NCI-H187 (cell line): ENCODE measurements around the gene EFCAB9.
"Not testable (repeated sequence)": the region's sequence is repeated elsewhere in the genome, so short reads cannot be mapped to it uniquely, and the experiment has no call there.

Experiments
- DNase-seq, 2 experiments: peaks; one replicate each; lab custom pipeline; 2025; lab: John Stamatoyannopoulos, UW

EFCAB9 gene

GRCh38 chr5:172188893-172189692 is 4.9 kb upstream of the EFCAB9 start:
- DNase-seq: no peak

DNA sequence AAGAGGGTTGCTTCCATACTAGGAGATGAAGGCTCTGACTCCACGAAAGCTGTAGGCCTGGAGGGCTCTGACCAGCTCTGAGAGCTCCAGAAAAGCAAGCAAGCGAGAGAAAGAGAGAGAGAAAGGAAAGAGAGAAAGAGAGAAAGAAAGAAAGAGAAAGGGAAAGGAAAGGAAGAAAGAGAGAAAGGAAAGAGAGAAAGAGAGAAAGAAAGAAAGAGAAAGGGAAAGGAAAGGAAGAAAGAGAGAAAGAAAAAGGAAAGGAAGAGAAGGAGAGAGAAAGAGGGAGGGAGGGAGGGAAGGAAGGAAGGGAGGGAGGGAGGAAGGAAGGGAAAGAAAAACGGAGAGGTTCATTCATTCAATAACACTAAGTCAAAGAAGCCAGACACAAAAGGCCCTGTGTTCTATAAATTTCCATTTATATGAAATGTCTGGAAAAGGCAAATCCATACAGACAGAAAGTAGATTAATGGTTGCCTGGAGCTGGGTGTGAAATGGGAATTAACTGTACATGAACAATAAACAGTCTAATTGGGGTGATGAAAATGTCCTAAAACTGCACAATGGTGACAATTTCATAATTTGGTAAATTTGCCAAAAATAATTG is 4.2 kb upstream of the EFCAB9 start:
- DNase-seq: no peak

DNA sequence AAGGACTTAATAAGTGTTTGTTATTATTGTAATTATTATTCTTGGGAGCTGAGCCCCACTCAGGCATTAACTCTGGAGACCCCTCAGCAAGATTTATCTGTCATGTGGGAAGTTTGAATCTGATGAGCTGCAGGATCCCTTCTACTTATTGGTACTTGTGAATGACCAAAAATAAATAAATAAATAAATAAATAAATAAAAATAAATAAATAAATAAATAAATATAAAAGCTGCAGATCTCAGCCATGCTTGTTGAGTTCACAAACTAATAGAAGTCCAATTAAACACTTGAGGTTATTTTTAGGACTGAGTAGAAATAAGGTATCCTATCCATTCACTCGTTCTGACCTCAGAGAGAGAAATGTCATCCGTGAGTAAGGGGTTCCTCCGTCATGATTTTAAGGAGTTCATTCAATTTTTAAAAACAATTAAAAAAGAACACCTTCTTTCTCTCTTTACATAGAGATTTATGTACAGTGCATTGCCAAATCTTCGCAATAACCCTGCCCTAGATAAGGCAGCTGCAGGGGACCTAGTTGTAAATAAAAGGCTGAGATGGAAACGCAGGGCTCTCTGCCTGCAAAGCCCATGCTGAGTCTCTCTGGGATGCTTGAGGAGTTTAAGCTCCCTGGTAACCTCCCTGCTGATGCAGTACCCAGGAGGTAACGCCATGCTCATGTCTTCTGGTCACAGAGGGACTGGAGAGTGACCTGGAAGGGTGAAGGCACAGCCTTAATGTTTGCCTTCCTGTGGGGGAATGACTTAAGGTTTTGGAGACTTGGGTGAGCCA is 1.2 kb downstream of the EFCAB9 start:
- DNase-seq: no peak

GRCh38 chr5:172197775-172198174 is 3.8 kb downstream of the EFCAB9 start:
- not testable (repeated sequence) for DNase-seq

- DNase-seq: no peak
Observed at GRCh38 chr5:172199446-172199845, 5.5 kb downstream of the EFCAB9 start.

DNA sequence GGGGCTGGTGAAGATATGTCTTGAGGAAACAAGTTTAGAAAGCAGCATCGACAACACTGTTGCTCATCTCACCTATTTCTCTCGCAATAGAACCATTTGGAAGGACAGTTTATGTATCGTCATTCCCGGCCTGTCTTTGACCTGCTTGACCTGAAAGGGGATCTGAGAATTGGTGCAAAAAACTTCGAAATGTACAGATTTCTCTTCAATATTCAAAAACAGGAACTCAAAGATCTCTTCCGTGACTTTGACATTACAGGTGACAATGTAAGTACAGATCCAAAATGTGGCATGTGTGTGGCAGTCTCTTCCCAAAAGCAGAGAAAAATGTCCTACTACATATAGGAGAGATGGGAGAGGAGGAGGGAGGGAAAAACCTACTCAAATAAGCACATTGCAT is 6.5 kb downstream of the EFCAB9 start:
- no peak for DNase-seq

GRCh38 chr5:172205984-172206383 is 12.0 kb downstream of the EFCAB9 start:
- not testable (repeated sequence) for DNase-seq

- no peak for DNase-seq
Observed at GRCh38 chr5:172207511-172207910, 13.5 kb downstream of the EFCAB9 start.

- DNase-seq: no peak
Observed at GRCh38 chr5:172209714-172210113, 15.7 kb downstream of the EFCAB9 start.

DNA sequence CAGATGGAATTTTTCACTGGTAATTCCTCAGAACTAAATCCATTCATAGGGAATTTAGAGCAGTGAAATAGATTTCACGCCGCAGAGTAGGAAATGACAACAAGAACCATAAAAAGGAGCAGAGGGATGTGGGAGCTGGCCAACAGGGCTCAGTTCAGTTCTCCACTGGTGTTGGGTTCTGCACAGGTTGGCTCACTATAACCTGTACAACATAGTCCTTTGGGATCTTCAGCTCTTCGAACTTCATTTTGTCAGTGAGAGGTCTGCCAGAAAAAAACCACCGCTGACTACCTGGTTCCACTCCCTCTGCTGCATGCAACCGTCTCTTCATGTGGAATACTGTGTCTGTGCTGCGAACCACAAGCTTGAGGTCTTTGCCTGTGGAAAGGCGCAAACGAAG is 17.7 kb downstream of the EFCAB9 start:
- DNase-seq: no peak

- no peak for DNase-seq
Observed at GRCh38 chr5:172213126-172213525, 19.2 kb downstream of the EFCAB9 start.

- no peak for DNase-seq
Observed at GRCh38 chr5:172216345-172216744, 22.4 kb downstream of the EFCAB9 start.

DNA sequence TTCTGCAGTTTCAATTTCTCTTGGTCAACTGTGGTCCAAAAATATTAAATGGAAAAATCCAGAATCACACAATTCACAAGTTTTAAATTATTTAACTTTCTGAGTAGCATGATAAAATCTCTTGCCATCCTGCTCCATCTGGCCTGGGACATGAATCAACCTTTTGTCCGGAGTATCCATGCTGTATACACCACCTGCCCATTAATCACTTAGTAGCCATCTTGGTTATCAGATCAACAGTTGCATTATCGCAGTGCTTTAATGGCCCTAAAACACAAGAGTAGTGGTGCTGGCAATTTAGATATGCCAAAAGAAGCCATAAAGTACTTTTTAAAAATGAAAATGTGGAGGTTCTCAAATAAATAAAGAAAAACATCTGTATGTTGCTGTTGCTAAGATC is 25.3 kb downstream of the EFCAB9 start:
- no peak for DNase-seq

DNA sequence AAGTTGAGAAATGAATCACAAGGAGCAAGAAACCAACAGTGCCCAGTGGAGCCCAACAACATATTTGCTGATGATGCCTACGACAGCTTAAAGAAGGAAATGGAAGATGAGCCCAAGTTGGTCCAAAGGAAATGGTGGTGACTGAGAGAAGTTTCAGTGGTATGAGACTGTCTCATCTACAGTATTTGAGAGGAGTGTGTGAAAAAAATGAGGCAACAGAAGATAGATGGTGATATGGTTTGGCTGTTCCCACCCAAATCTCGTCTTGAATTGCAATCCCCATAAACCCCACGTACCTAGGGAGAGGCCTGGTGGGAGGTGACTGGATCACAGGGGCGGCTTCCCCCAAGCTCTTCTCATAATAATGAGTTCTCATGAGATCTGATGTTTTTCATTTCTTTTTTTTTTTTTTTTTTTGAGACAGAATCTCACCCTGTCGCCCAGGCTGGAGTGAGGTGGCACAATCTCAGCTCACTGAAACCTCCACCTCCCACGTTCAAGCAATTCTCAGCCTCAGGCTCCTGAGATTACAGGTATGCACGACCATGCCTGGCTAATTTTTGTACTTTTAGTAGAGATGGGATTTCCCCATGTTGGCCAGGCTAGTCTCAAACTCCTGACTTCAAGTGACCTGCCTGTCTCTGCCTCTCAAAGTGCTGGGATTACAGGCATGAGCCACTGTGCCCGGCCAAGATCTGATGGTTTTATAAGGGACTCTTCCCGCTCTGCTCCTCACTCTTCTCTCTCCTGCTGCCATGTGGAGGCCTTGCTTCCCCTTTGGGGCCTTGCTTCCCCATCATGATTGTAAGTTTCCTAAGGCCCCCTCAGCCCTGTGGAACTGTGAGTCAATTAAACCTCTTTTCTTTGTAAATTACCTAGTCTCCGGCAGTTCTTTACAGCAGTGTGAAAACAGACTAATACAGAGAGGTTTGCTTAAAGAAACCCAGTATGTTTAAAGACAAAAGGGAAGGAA is 30.2 kb downstream of the EFCAB9 start:
- no peak for DNase-seq

DNA sequence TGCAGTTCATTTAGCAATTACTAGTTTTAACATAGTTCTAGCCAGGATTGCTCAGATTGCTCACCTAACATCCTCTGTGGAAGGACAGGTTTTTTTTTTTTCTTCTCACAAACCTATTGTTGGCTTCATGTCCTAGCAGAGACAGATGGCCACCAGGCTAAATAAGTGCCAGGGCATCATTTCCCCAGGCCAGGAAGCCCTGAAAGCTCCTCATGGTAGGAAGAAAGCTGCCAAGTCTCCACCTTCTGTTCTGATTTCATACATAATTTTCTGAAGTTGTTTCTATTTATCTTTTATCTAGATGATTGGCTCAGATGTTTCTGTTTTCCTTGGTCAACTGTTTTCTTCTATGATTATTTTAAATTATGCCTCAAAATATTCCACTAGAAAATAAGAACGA is 31.0 kb downstream of the EFCAB9 start:
- DNase-seq: no peak

GRCh38 chr5:172229904-172230303 is 35.9 kb downstream of the EFCAB9 start:
- no peak for DNase-seq

GRCh38 chr5:172234031-172234430 is 40.1 kb downstream of the EFCAB9 start:
- no peak for DNase-seq

- no peak for DNase-seq
Observed at GRCh38 chr5:172235132-172235780, 41.3 kb downstream of the EFCAB9 start.

- no peak for DNase-seq
Observed at GRCh38 chr5:172235827-172236736, 42.1 kb downstream of the EFCAB9 start.

- no peak for DNase-seq
Observed at GRCh38 chr5:172238334-172238733, 44.4 kb downstream of the EFCAB9 start.
